T-helper 2 cell treated with Interferon-gamma antibody and Interleukin-4, amounts not matched to agents 5 μg/mL and 100 μg/mL, for 36 hours (primary cell): ENCODE data around the gene SIGMAR1.

Experiments
- DNase-seq: peaks from one replicate; pipeline ENCODE4 v3.0.0; 2021; ENCODE audit warnings: low spot score
- H3K27ac Mint-ChIP-seq: one replicate; pipeline ENCODE4 v1.8.0; 2021; ENCODE audit warnings: mild to moderate bottlenecking, mixed read lengths
- H3K27me3 Mint-ChIP-seq: one replicate; pipeline ENCODE4 v1.8.0; 2021; ENCODE audit warnings: low read depth, mixed read lengths
- H3K36me3 Mint-ChIP-seq: one replicate; pipeline ENCODE4 v1.8.0; 2021; ENCODE audit warnings: low read depth, mixed read lengths
- H3K4me1 Mint-ChIP-seq: one replicate; pipeline ENCODE4 v1.8.0; 2021; ENCODE audit warnings: low read depth, mixed read lengths
- H3K4me3 Mint-ChIP-seq: one replicate; pipeline ENCODE4 v1.8.0; 2022; ENCODE audit warnings: mild to moderate bottlenecking, moderate library complexity, mixed read lengths
- H3K9me3 Mint-ChIP-seq: one replicate; pipeline ENCODE4 v1.8.0; 2021; ENCODE audit warnings: mixed read lengths

Gene SIGMAR1

GRCh38 chr9:34591917-34592866 lies 45.4 kb downstream of the SIGMAR1 start:
- no peaks in the 10 kb centered on the region for H3K36me3 Mint-ChIP-seq
- H3K4me1 Mint-ChIP-seq = peaks cover 10% of the 10 kb centered on the region
- peak overlapping the region; percentile 42 for H3K4me3 Mint-ChIP-seq
- H3K27ac Mint-ChIP-seq = no peak overlapping the region
- no peaks in the 10 kb centered on the region for H3K9me3 Mint-ChIP-seq
- peaks cover 71% of the 10 kb centered on the region for H3K27me3 Mint-ChIP-seq
- no peak for DNase-seq

- no peaks in the 10 kb centered on the region for H3K9me3 Mint-ChIP-seq
- peaks cover 76% of the 10 kb centered on the region for H3K27me3 Mint-ChIP-seq
- H3K4me1 Mint-ChIP-seq = peaks cover 10% of the 10 kb centered on the region
- DNase-seq = peak; percentile 70
- peak overlapping the region; percentile 60 for H3K4me3 Mint-ChIP-seq
- H3K36me3 Mint-ChIP-seq = no peaks in the 10 kb centered on the region
- no peak overlapping the region for H3K27ac Mint-ChIP-seq
Measured at GRCh38 chr9:34591248-34591916, 46.2 kb downstream of the SIGMAR1 start.

- DNase-seq = no peak
- H3K27me3 Mint-ChIP-seq = peaks cover 78% of the 10 kb centered on the region
- H3K4me1 Mint-ChIP-seq = peaks cover 10% of the 10 kb centered on the region
- no peaks in the 10 kb centered on the region for H3K9me3 Mint-ChIP-seq
- H3K27ac Mint-ChIP-seq = no peak overlapping the region
- H3K36me3 Mint-ChIP-seq = no peaks in the 10 kb centered on the region
- H3K4me3 Mint-ChIP-seq = peak overlapping the region; percentile 60
Measured at GRCh38 chr9:34590381-34591247, 47.0 kb downstream of the SIGMAR1 start.

GRCh38 chr9:34589636-34590380 lies 47.8 kb downstream of the SIGMAR1 start, which contains the start of gene CNTFR:
Gene CNTFR (minus strand): TSS chr9:34589724. CDS start chr9:34568981, 20,743 bp downstream.
- H3K4me3 Mint-ChIP-seq = peak within 1 kb of the TSS; percentile 67
- H3K27ac Mint-ChIP-seq = no peak within 1 kb of the TSS
- peaks cover 82% of the 10 kb centered on the region for H3K27me3 Mint-ChIP-seq
- H3K4me1 Mint-ChIP-seq = peaks cover 10% of the 10 kb centered on the region
- no peak for DNase-seq
- no peaks in the 10 kb centered on the region for H3K36me3 Mint-ChIP-seq
- H3K9me3 Mint-ChIP-seq = no peaks in the 10 kb centered on the region

- no peak overlapping the region for H3K27ac Mint-ChIP-seq
- H3K36me3 Mint-ChIP-seq = no peaks in the 10 kb centered on the region
- peak overlapping the region; percentile 67 for H3K4me3 Mint-ChIP-seq
- H3K9me3 Mint-ChIP-seq = no peaks in the 10 kb centered on the region
- DNase-seq = no peak
- H3K27me3 Mint-ChIP-seq = peaks cover 87% of the 10 kb centered on the region
- peaks cover 10% of the 10 kb centered on the region for H3K4me1 Mint-ChIP-seq
Measured at GRCh38 chr9:34588671-34589635, 48.6 kb downstream of the SIGMAR1 start.

GRCh38 chr9:34587271-34587670 lies 50.3 kb downstream of the SIGMAR1 start:
- Mint-ChIP-seq H3K27ac (no peak overlapping the region), H3K9me3 (no peaks in the 10 kb centered on the region), H3K27me3 (peaks cover 83% of the 10 kb centered on the region), H3K4me1 (peaks cover 6% of the 10 kb centered on the region), H3K36me3 (no peaks in the 10 kb centered on the region), H3K4me3 (no peak overlapping the region)
- no peak for DNase-seq

- Mint-ChIP-seq H3K27me3 (peaks cover 79% of the 10 kb centered on the region), H3K4me1 (peaks cover 4% of the 10 kb centered on the region), H3K36me3 (no peaks in the 10 kb centered on the region), H3K27ac (no peak overlapping the region), H3K9me3 (no peaks in the 10 kb centered on the region), H3K4me3 (no peak overlapping the region)
- no peak for DNase-seq
Measured at GRCh38 chr9:34585946-34586669, 51.5 kb downstream of the SIGMAR1 start.

GRCh38 chr9:34584970-34585369 lies 52.6 kb downstream of the SIGMAR1 start:
- no peaks in the 10 kb centered on the region for H3K36me3 Mint-ChIP-seq
- H3K9me3 Mint-ChIP-seq = no peaks in the 10 kb centered on the region
- peaks cover 2% of the 10 kb centered on the region for H3K4me1 Mint-ChIP-seq
- no peak for DNase-seq
- no peak overlapping the region for H3K27ac Mint-ChIP-seq
- H3K27me3 Mint-ChIP-seq = peaks cover 79% of the 10 kb centered on the region
- H3K4me3 Mint-ChIP-seq = no peak overlapping the region
